ENCODE measurements around the gene FIBIN.

The FIBIN gene

DNA sequence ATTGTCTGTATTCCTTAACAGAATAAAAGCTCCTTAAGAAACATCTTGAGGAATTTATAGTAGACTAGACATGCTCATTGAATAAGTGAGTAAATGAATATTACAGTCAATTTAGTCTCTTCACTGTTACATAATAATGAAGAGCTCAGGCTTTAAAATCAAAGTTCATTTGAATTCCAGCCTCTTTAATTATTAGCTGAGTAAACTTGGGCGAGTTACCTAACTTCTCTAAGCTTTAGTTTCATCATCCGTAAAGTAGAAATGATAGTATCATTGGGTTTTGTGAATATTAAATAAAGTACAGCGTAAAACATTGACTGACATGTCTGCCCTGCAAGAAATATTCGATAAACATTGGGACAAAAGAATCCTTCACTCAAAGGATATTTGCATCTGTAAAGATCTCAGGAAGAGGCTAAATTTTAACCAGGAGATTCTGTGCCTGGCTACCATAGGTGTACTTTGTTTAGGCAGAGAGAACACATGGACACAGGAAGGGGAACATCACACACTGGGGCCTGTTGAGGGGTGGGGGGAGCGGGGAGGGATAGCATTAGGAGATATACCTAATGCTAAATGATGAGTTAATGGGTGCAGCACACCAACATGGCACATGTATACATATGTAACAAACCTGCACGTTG lies 31.5 kb downstream of the FIBIN start:
- DNase-seq, result no peak

DNA sequence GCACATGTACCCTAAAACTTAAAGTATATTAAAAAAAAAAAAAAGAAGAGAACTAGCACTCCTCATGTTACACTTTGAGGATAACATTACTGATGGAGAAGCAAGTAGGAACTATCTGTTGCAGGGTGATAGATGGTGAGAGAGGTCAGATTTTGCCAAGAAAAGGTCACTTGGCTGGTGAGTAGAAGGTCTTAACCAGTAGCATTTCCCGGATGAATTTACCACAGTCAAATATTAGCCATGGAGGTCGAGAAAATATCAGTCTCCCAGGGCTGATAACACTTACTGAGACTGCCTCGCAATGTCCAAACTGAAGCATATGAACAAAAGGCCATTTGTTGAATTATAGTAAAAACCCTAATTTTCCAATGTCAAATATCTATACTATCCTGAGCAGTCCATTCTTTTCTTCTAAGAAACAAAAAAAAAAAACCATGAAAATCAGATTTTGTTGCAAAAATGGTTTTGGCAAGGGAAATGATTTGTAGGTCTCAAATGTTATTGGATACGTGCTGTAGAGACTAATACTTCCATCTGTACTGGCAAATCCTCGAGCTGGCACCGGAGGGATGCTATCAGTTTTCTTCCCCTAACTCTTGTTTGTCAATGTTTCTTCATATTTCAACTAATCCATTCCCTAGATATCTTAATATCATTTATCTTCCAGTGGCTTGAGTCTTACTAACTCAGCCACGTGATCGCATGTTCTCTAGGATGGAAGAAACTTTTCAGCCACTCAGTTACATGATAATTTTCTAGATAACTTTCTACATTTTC lies 32.2 kb downstream of the FIBIN start:
- DNase-seq, result no peak

DNA sequence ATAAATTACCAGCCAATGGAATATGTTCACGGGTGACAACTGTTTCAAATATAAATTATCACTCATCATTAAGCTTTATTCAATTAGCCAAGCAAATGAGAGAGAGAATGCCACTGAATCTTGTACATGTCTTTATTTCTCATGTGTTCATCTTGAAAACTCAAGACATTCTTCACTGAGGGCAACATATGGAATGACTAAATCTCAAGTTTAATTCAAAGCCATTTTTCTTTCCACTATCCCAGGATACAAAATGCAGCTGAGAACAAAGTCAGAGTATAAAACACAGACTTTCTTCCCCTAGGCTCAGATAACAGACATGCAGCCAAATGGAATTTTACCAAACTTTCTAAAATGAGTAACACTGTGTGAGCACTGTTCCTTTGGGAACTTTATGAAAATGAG lies 34.7 kb downstream of the FIBIN start:
- DNase-seq, result no peak

DNA sequence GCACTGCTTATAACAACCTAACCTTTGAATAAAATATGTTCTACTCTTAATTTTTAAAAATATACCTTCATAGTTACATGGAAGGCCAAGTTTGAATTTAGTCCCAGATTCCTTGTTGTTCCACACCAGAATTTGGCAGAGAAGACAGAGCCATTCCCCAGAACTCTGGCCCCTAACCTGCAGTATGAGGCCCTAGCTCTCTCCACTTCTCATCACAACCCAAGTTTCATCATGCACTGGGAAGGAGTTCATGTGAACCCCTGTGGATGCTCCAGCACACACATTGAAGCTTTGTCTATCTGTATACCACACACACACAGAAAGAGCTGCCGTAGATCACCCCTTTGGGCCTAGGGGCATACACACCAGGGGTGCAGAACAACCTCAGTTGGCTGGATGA lies 36.1 kb downstream of the FIBIN start:
- DNase-seq, result no peak

DNA sequence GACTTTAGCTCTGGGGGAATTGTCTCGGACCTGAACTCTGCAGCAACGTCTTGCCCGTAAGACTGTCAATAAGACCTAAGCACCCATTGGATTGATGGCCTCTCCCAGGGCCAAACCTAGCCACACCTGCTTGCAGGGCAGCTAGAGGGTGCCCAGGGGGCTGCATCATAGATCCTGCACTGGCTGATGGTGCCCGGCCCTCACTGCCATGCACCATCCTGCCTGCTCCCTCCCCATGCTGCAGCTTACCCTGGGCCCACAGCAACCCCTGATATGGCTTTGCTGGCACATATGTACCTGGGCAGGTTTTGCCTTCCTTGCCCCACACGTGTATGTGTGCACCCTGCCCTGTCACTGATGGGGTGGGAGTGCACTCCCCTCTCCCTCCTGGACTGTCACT lies 37.8 kb downstream of the FIBIN start:
- no peak for DNase-seq

DNA sequence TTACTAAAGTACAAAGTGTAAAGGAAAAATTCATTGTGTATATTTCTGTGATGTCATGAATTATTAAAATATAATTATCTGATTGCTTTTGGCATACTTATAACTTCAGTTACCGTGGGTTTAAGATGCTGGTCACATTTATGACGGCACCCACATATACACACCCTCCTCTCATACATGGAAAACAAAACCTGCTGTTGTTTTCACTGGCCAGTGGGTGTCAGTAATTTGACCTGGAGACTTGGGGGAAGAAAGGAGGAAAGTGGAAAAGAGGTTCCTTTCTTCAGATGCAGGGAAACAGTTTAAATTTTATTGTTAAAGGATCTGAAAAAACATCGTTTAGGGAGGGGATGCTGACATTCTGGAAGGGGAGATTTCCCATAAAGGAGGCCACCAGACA lies 46.0 kb downstream of the FIBIN start:
- no peak for DNase-seq

DNA sequence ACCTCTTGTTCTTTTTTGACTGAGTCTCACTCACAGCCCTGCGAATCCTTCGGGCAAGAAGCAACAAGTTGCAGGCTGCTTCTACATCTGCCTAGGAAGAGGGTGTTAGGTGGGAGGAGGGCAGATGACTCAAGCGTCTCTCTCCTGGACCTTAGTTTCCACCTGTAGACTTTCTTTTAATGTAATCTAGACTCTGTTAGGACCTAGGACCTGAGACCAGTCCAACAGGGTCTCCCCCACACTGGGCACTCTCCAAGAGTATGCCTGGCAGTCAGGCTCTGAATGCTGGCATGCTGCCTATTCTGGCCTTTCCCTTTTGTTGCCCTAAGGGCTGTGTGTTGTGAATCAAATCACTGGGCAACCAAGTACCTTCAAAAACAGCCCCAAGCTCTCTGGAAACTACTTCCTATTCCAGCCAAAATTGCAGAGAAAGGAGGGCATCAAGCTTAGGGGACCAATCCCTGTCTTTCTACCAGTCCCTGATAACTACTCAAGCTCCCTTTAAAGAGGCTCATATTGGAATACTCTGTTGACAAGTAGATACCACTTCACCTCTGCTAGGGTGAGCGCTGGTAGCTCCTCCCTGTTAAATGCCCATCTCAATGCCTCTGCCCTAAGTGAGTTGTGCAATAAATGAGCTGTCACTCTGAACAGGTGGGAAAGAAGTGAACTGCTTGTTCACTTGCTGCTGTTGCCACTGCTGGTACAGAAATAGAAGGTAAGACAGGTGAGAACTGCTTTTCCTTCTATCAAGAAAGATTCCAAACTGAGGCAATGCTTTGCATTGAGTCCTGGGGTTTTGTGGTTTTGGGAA lies 46.6 kb downstream of the FIBIN start, which contains the start of gene BBOX1:
Gene BBOX1, plus strand, starts transcription at position 514 of the 814 bp plus-strand sequence. CDS start 14,616 bp downstream, outside the sequence.
- no peak for DNase-seq

DNA sequence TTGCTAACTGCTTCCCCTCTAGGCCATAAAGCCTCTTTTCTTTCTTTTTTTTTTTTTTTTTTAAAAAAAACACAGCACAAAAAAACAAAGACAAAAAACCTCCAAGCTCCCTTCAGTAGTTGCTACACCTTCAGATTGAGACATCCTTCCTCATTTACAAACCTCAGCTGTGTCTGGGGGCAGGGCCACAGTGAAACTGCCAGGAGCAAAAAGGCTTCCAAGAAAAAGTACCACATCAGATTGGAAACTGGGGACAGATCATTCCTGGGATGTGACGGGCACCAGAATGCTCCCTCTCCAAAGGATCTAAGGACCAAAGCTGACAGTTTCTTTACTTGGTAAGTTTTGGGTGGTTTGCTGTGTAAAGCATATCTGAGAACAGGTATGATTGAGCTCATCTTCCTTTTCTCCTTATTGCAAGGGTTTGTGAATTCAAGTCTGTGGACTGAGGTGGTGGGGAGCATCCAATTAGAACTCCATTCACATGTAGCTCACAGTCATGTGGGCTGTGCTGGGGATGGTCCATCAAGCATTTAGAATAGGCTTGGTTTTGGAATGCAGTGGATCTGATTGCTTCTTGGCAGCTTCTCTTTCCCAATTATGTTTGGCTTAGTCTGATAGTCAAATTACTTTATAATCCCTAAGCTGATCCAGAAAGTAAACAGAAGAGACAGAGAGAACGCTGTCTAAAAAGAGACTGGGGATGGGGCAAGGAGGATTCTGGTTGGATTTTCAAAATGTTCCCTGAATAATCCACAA lies 47.4 kb downstream of the FIBIN start:
- DNase-seq, result peak in 1 of 2 experiments; percentile 10
